Stimulated activated CD8-positive, alpha-beta memory T cell treated with anti-CD3 and anti-CD28 coated beads, Interleukin-2, amount 100 ng/mL, for 48 hours (primary cell): Measurements from ENCODE around the gene SULT1E1.
"Not testable (repeated sequence)": the region's sequence is repeated elsewhere in the genome, so short reads cannot be mapped to it uniquely, and the experiment has no call there.

Experiments
- DNase-seq, 2 donors: peaks; one replicate each; pipeline ENCODE4 v3.0.0-alpha.2; 2020; ENCODE audit warnings: low read depth in 2 of 2

Gene SULT1E1

GRCh38 chr4:69843301-69843700 lies 16.6 kb downstream of the SULT1E1 start:
- DNase-seq, result no peak

GRCh38 chr4:69838977-69839376 lies 21.0 kb downstream of the SULT1E1 start:
- DNase-seq, result no peak

- no peak for DNase-seq
Measured at GRCh38 chr4:69836287-69836686, 23.7 kb downstream of the SULT1E1 start.

GRCh38 chr4:69835766-69836165 lies 24.2 kb downstream of the SULT1E1 start:
- DNase-seq, result no peak

- DNase-seq, result no peak
Measured at GRCh38 chr4:69833251-69833650, 26.7 kb downstream of the SULT1E1 start.

- no peak for DNase-seq
Measured at GRCh38 chr4:69832326-69833030, 27.5 kb downstream of the SULT1E1 start.

GRCh38 chr4:69831646-69832325 lies 28.2 kb downstream of the SULT1E1 start:
- DNase-seq, result no peak

- DNase-seq, result no peak
Measured at GRCh38 chr4:69831270-69831627, 28.7 kb downstream of the SULT1E1 start.

GRCh38 chr4:69830560-69831269 lies 29.2 kb downstream of the SULT1E1 start:
- DNase-seq, result no peak

GRCh38 chr4:69830192-69830559 lies 29.8 kb downstream of the SULT1E1 start:
- no peak for DNase-seq

- no peak for DNase-seq
Measured at GRCh38 chr4:69829678-69830077, 30.3 kb downstream of the SULT1E1 start.

- no peak for DNase-seq
Measured at GRCh38 chr4:69828828-69829227, 31.1 kb downstream of the SULT1E1 start.

GRCh38 chr4:69825056-69825455 lies 34.9 kb downstream of the SULT1E1 start:
- not testable (repeated sequence) for DNase-seq

- DNase-seq, result peak; percentile 4 to 12
Measured at GRCh38 chr4:69823481-69824186, 36.3 kb downstream of the SULT1E1 start.

GRCh38 chr4:69823048-69823447 lies 36.9 kb downstream of the SULT1E1 start:
- no peak for DNase-seq

GRCh38 chr4:69822198-69822597 lies 37.7 kb downstream of the SULT1E1 start:
- DNase-seq, result no peak

GRCh38 chr4:69818060-69818639 lies 41.8 kb downstream of the SULT1E1 start:
- DNase-seq, result no peak

- no peak for DNase-seq
Measured at GRCh38 chr4:69816236-69816635, 43.7 kb downstream of the SULT1E1 start.

- no peak for DNase-seq
Measured at GRCh38 chr4:69813628-69814027, 46.3 kb downstream of the SULT1E1 start.

GRCh38 chr4:69811166-69811565 lies 48.8 kb downstream of the SULT1E1 start:
- no peak for DNase-seq

- DNase-seq, result no peak
Measured at GRCh38 chr4:69800599-69800998, 59.3 kb downstream of the SULT1E1 start.

- DNase-seq, result no peak
Measured at GRCh38 chr4:69799337-69799736, 60.6 kb downstream of the SULT1E1 start.
